CD4-positive, alpha-beta T cell (primary cell): Measurements from ENCODE around the gene SPTBN4. TPM values are rescaled to one million over a fixed set of nuclear protein-coding genes. Genes with fewer than 3 reads are reported as not detected.

ENCODE experiments used
- ATAC-seq: fragments of 200-7000 bp; cut with Tn5 transposase; one replicate; pipeline ENCODE4 v1.10.0; 2022; ENCODE audit warnings: mild to moderate bottlenecking; ENCODE audit not compliant: poor library complexity
- CTCF ChIA-PET: fragments of 350-600 bp; sonication (Branson Sonifier 250); formaldehyde crosslinking; loops from one replicate; lab custom pipeline; 2021; ENCODE audit warnings: antibody characterized with exemption, inconsistent platforms; lab: Charles Lee
- POLR2A ChIA-PET: fragments of 350-600 bp; sonication (Branson Sonifier 250); formaldehyde crosslinking; loops from one replicate; lab custom pipeline; 2021; ENCODE audit warnings: antibody characterized with exemption, inconsistent platforms; lab: Charles Lee
- DNase-seq, 14 experiments: peaks; one replicate each; pipeline ENCODE4 v3.0.0-alpha.2; 2013 to 2020; ENCODE audit warnings: mixed read lengths in 2 of 14
- H3K27ac ChIP-seq, 2 donors: one replicate each; pipeline versions ENCODE4 v1.5.1 to v1.7.0; 2013; ENCODE audit warnings: low read length in 2 of 2, low read depth in 1 of 2, mild to moderate bottlenecking in 1 of 2
- H3K27me3 ChIP-seq, 2 experiments: 1 replicate in 1 of 2; 2 replicates in 1 of 2; pipeline versions ENCODE4 v1.6.1 to v1.7.0; 2013; ENCODE audit warnings: low read length in 2 of 2, control low read depth in 1 of 2, mild to moderate bottlenecking in 1 of 2, moderate library complexity in 1 of 2; ENCODE audit not compliant: insufficient read depth in 2 of 2, control insufficient read depth in 1 of 2
- H3K36me3 ChIP-seq: one replicate; pipeline ENCODE4 v1.6.1; 2013; ENCODE audit warnings: low read length, control low read depth; ENCODE audit not compliant: insufficient read depth
- H3K4me1 ChIP-seq: one replicate; pipeline ENCODE4 v1.6.1; 2013; ENCODE audit warnings: low read length, control low read depth; ENCODE audit not compliant: insufficient read depth
- H3K4me3 ChIP-seq: one replicate; pipeline ENCODE4 v1.5.1; 2013; ENCODE audit warnings: mild to moderate bottlenecking, low read length, moderate library complexity
- H3K9me3 ChIP-seq, 2 experiments: 1 replicate in 1 of 2; 2 replicates in 1 of 2; pipeline versions ENCODE4 v1.6.1 to v1.7.0; 2013; ENCODE audit warnings: low read length in 2 of 2, mild to moderate bottlenecking in 2 of 2, control low read depth in 1 of 2, moderate library complexity in 1 of 2; ENCODE audit not compliant: control insufficient read depth in 1 of 2, insufficient read depth in 1 of 2
- H3K27ac Mint-ChIP-seq: one replicate; pipeline ENCODE4 v1.8.0; 2020; ENCODE audit warnings: mixed read lengths
- H3K27me3 Mint-ChIP-seq: one replicate; pipeline ENCODE4 v1.8.0; 2021; ENCODE audit warnings: mixed read lengths
- H3K36me3 Mint-ChIP-seq: one replicate; pipeline ENCODE4 v1.8.0; 2021; ENCODE audit warnings: low read depth, mixed read lengths
- H3K4me1 Mint-ChIP-seq: one replicate; pipeline ENCODE4 v1.8.0; 2021; ENCODE audit warnings: low read depth, mixed read lengths
- H3K4me3 Mint-ChIP-seq: one replicate; pipeline ENCODE4 v1.8.0; 2020; ENCODE audit warnings: mild to moderate bottlenecking, mixed read lengths
- H3K9me3 Mint-ChIP-seq: one replicate; pipeline ENCODE4 v1.8.0; 2020; ENCODE audit warnings: mixed read lengths
- CTCF ChIP-seq: fragments of 200-600 bp; IDR thresholded peaks from one replicate; pipeline ENCODE4 v1.8.0; 2022; ENCODE audit warnings: antibody characterized with exemption, mild to moderate bottlenecking
- intact Hi-C, 2 experiments: fragments of 100-400 bp; cut with DNase I in 1 of 2; cut with micrococcal nuclease in 1 of 2; formaldehyde crosslinking; loops; one replicate each; pipeline versions ENCODE4 v1.15.1 to v1.9.0; 2023 to 2025; cut with DNase I, micrococcal nuclease
- total RNA-seq, 174 experiments: library from RNA in 2 of 174; stranded (reverse) in 2 of 174; gene quantifications; one replicate each; pipeline ENCODE4 v1.2.3 and lab custom pipeline; 2021 to 2026

SPTBN4 gene
- total RNA-seq, 2 experiments from 2014 or later, result 0.59 to 0.88 TPM

GRCh38 chr19:40528078-40528477 lies 61.3 kb downstream of the SPTBN4 start:
- no peaks in the 10 kb centered on the region for H3K9me3 ChIP-seq
- Mint-ChIP-seq H3K4me1 (peaks cover 17% of the 10 kb centered on the region), H3K4me3 (no peak overlapping the region), H3K9me3 (no peaks in the 10 kb centered on the region), H3K36me3 (no peaks in the 10 kb centered on the region), H3K27me3 (peaks cover 29% of the 10 kb centered on the region), H3K27ac (no peak overlapping the region)
- ChIA-PET CTCF (no interaction called here), POLR2A (no interaction called here)
- H3K27me3 ChIP-seq, result peaks cover 20 to 25% of the 10 kb centered on the region in 2 experiments
- intact Hi-C loops, result loop anchor here in 1 of 2 experiments (2.0 kb wide), 3 partner anchors 49 to 107 kb away; partner anchors contain the start of genes SHKBP1 and SPTBN4
- no peaks in the 10 kb centered on the region for H3K36me3 ChIP-seq
- no peak overlapping the region for H3K27ac ChIP-seq
- ATAC-seq (no peak), DNase-seq (peak in 1 of 14 experiments; percentile 33)
- no peak overlapping the region for H3K4me3 ChIP-seq
- no peak for TF ChIP-seq CTCF
- H3K4me1 ChIP-seq, result peaks cover 19% of the 10 kb centered on the region

GRCh38 chr19:40528533-40529092 lies 61.8 kb downstream of the SPTBN4 start:
- POLR2A ChIA-PET, result no interaction called here
- H3K4me1 Mint-ChIP-seq, result peaks cover 17% of the 10 kb centered on the region
- Histone ChIP-seq H3K27me3 (peaks cover 20 to 23% of the 10 kb centered on the region in 2 experiments), H3K9me3 (peaks cover 0 to under 1% of the 10 kb centered on the region in 2 experiments), H3K4me1 (peaks cover 16% of the 10 kb centered on the region), H3K36me3 (no peaks in the 10 kb centered on the region), H3K4me3 (no peak overlapping the region), H3K27ac (no peak overlapping the region)
- DNase-seq, result no peak
- H3K36me3 Mint-ChIP-seq, result no peaks in the 10 kb centered on the region
- CTCF ChIA-PET, result interaction anchor here (1.8 kb wide), 1 partner anchor 106 kb away, joined by 4 read pairs; no protein-coding TSS in a partner anchor
- no peak for TF ChIP-seq CTCF
- intact Hi-C loops, result loop anchor here (1.0 to 2.0 kb wide), 4 partner anchors 48 to 106 kb away; partner anchors contain the start of genes SHKBP1 (in 1 of the 2) and SPTBN4 (in 1 of the 2)
- no peak overlapping the region for H3K27ac Mint-ChIP-seq
- no peaks in the 10 kb centered on the region for H3K9me3 Mint-ChIP-seq
- ATAC-seq, result no peak
- H3K27me3 Mint-ChIP-seq, result peaks cover 33% of the 10 kb centered on the region
- no peak overlapping the region for H3K4me3 Mint-ChIP-seq

- peaks cover 16% of the 10 kb centered on the region for H3K4me1 ChIP-seq
- H3K4me3 ChIP-seq, result peak overlapping the region; percentile 54
- Mint-ChIP-seq H3K27ac (no peak overlapping the region), H3K4me1 (peaks cover 17% of the 10 kb centered on the region), H3K4me3 (peak overlapping the region; percentile 74), H3K27me3 (peaks cover 35% of the 10 kb centered on the region), H3K9me3 (no peaks in the 10 kb centered on the region), H3K36me3 (no peaks in the 10 kb centered on the region)
- H3K9me3 ChIP-seq, result peaks cover 0 to 8% of the 10 kb centered on the region in 2 experiments
- CTCF ChIA-PET, result interaction anchor here (1.8 kb wide), 1 partner anchor 106 kb away, joined by 4 read pairs; no protein-coding TSS in a partner anchor
- ATAC-seq (peak; percentile 91), DNase-seq (peak; percentile 82 to 95 (median 89))
- no peaks in the 10 kb centered on the region for H3K36me3 ChIP-seq
- peak; percentile 95 for TF ChIP-seq CTCF
- no peak overlapping the region for H3K27ac ChIP-seq
- peaks cover 23% of the 10 kb centered on the region in 2 experiments for H3K27me3 ChIP-seq
- intact Hi-C loops, result loop anchor here (1.0 to 2.0 kb wide), 4 partner anchors 47 to 105 kb away; partner anchors contain the start of genes SHKBP1 (in 1 of the 2) and SPTBN4 (in 1 of the 2)
- POLR2A ChIA-PET, result interaction anchor here (1.0 kb wide), 1 partner anchor 74 kb away, joined by 4 read pairs; no protein-coding TSS in a partner anchor
Measured at GRCh38 chr19:40529093-40529954, 62.5 kb downstream of the SPTBN4 start.
